GM18508 (cell line): Measurements from ENCODE around the gene AADAT.
A peak's percentile ranks its signal among the peaks of the same experiment; 100 is the strongest.
"Not testable (repeated sequence)": the region's sequence is repeated elsewhere in the genome, so short reads cannot be mapped to it uniquely, and the experiment has no call there.

Experiments
- ATAC-seq: cut with Tn5 transposase; IDR thresholded peaks from one replicate; pipeline ENCODE4 v1.9.1; 2021; ENCODE audit warnings: moderate number of reproducible peaks; ENCODE audit not compliant: insufficient read depth, unreplicated experiment

Gene AADAT

DNA sequence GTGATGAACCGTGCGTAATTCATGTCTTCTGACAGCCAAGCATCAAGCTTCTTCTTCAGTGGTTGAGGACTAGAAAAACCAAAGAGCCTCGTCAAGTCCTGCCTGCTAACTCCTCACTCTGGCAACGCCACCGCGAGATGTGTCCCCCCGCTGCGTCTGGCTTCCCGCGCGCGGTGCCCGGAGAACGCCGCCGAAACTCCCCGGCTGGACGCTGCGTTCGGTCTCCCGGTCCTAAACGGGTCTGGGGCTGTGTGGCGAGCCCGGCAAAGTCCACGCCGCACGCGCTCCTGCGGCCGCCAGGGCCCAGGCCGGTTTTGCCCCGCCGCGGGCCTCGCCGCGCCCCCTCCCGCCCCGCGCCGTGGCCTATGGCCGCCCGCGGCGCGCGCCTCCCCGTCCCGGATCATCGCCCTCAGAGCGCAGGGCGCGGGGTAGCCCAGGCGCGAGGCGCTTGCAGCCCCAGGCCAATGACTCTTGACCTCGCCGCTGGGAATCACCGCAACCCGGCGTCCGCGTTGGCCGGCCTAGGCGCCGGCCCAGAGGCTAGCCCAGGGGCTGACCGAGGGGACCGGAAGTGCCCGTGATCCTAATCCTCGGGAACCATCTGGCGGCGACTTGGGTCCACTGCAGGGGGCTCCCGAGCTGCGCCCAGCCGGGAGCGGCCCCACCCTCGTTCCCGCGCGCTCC is at the start of gene AADAT:
Gene AADAT (minus strand): TSS at position 289 of the 684 bp plus-strand sequence. CDS start 266 bp downstream, at position 23.
- ATAC-seq, result no peak

DNA sequence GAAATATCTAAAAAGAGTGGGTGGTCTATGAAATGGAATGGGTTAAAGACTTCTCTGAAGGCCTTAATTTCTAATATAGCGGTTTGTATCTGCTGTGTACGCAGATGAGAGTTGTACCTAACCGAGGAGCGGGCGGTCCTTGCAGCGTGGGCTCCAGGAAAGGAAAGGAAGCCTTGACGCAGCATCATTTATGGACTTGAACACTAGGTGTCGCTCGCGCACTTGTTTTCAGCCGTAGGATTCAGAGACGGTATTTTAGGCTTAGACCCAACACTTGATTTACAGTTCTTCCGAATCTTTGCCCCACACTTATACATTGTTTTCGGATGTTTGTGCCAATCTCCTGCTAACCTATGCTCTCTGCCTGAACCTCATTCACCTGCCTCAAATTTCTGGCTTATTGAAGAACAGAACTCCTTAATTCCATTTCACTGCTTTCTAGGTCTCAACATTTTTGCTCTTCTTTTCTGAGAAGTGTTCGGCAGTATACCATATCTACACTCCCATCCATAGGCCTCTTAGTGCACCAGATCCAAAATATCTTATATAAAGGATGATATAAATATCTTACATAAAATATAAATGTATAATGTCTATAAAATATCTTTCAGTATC is 48.9 kb upstream of the AADAT start:
- peak; percentile 93 for ATAC-seq

DNA sequence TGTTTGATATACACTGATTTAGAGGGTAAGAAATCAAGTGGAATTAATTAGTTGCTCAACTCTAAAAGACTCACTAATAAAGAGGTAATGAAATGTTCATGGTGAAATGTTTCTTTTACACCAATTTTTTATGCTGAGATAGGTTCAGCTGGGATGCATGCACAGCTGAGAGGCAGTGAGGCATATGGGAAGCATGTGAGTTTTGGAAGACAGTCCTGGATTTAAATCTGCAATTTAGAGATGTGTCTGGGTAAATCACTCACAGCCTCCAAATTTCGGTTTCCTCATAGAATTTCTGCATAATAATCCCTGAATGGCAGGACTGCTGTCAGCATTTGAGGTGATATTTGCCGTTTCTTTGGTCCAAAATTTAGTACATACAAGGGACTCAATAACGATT is 48.2 kb upstream of the AADAT start:
- no peak for ATAC-seq

DNA sequence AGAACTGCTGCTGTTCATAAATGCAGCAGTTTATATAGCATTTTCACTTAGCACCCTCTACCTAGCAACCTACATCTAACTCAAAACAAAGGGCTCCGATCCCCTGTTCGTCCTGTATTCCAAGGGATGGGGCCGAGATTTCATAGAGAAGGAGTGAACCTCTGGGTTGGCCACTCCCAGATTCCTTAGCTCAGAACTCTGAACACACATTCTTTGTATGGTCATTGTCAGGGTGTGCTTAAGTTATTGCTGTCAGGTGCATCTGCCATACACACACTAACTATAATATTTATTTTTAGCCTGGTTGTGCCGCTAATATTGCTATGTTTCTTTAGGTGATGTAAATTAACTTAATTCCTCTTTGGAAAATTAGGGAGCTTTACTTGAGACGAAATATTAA is 47.7 kb upstream of the AADAT start:
- no peak for ATAC-seq

DNA sequence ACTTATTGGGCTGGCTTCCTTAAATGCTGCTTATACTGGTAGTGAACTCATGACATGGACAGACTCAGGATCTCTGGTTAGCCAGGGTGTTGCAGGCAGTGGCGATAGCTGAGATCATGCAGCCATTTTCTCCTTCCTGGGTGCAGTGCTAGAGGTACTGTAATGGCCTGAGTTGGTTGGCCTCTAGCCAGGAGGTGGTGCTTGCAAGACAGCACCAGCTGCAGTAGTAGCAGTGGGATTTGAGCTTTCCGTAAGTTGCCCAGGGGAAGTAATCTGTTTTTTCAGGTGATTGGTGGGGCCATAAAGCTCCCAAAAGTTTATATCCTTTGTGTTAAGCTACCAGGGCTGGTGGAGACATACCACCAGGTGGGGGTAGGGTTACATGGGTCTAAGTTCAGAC is 45.1 kb upstream of the AADAT start:
- no peak for ATAC-seq

DNA sequence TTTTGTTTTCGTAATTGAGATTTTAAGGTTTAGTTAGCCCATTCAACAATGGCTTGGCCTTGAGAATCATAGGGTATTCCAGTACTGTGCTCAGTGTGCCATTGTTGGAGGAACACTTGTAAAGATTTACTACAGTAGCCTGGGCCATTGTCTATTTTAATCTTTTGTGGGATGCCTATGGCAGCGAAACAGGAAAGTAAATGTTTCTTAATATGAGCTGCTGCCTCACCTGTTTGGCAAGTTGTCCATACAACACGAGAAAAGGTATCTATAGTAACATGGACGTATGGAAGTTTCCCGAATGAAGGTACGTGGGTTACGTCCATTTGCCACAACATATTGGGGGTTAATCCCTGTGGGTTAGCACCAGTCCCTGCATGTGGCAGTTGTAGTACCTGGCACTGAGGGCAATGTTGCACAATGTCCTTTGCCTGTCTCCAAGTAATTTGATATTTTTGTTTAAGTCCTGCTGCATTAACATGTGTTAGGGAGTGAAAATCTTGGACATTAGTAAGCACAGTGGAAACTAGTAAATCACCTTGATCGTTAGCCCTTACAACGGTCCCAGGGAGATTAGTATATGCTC is 38.6 kb upstream of the AADAT start:
- no peak for ATAC-seq

DNA sequence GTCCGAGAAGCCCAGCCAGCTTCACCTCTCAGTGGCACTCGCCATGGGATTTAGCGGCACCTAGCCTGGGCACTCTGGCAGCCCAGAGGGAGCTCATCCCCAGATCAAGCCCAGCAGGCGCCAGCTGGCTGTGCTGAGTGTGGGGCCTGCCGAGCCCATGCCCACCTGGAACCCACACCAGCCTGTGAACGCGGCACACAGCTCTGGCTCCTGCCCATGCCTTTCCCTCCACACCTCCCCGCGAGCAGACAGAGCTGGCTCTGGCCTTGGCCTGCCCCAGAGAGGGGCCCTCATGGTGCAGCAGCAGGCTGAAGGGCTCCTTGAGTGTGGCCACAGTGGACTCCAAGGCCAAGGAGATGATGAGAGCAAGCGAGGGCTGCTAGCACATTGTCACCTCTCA is 38.0 kb upstream of the AADAT start:
- no peak for ATAC-seq

DNA sequence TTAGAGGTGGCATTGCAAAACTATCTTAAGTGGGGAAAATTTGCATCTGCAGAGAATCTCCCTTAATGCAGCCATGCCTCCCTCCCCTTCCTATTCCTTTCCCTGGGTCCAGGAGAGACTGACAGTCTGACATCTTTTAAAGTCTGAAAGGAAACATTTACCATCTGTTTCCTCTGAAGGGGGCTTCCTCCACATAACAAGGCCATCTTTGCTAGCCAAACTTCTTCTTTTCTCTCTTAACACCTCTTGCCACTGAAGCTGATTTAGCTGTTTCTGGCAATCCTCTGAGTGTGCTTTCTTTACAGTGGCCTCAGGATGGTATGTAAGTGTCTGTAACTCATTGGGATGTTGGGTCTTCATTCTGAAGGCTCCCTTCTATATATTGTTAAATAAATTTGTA is 34.6 kb upstream of the AADAT start:
- no peak for ATAC-seq

DNA sequence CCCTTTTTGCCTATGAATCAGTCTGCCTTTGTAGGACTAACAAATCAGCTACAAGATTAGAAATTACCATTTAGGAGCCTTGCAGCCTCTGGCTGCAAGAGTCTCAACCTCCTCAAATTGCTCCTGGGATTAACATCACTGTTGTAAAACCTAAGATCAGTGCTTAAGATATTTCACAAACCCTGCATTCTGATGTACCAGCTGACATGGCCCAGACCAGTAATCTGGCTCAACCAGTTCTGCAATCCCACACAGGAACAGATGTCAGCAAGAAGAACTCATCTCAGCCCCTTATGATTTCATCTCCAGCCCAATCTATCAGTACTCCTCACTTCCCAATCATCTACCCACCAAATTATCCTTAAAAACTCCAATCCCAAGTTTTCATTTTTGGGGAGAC is 32.5 kb upstream of the AADAT start:
- ATAC-seq, result no peak

DNA sequence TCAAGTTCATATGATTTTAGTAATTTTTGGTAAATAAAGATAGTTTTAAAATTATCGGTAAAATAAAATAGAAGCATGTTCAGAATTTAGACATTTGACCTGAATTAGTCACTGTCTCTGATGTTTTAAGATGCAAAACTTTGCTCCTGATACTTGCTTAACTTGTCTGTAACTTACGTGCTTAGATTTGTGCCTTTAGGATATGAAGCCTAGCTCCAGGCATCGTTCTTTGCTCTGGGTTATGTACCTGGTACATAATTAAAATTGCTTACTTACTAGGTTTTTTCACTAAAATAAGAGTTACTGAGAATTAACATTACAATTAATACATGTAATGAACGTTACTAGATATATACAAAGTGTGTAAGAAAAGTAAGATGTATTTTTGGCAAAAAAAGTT is 24.9 kb upstream of the AADAT start:
- ATAC-seq, result no peak

DNA sequence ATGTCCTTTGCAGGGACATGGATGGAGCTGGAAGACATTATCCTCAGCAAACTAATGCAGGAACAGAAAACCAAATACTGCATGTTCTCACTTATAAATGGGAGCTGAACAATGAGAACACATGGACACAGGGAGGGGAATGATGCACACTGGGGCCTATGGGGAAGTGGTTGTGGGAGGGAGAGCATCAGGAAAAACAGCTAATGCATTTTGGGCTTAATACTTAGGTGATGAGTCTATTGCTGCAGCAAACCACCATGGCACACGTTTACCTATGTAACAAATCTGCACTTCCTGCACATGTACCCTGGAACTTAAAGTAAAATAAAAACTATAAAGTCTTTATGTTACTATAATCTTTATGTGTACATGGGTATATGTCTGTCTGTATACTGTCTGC is 24.4 kb upstream of the AADAT start:
- not testable (repeated sequence) for ATAC-seq

DNA sequence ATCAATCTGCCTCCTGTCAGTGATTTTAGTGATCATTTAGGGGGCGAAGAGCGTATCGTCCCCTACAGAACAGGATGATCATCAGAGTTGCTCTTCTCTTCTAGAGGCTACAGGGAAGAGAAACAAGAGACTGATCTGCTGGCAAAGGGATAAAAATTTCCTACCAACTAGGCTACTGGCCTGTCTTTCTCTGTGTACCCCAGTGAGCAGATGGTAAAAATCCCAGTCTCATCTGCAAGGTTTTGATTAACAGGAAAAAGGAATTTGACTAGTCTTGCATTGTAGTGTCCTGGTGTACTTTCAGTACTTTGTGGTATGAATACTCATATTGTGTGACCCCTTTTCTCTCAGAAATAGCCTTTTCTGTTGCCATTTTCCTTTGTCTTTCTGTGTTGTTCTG is 21.8 kb upstream of the AADAT start:
- no peak for ATAC-seq

DNA sequence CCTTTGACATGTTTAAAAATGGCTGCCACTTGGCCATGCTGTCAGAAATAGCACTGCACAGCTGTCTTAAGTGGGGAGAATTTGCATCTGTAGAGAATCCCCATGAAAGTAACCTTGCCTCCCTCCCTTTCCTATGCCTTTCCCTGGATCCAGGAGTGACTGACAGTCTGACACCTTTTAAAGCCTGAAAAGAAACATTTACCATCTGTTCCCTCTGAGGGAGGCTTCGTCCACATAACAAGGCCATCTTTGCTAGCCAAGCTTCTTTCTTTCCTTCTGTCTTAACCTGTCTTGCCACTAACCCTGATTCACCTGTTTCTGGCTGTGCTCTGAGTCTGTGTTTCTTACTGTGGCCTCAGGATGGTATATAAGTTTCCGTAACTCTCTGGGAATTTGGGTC is 21.3 kb upstream of the AADAT start:
- ATAC-seq, result no peak

DNA sequence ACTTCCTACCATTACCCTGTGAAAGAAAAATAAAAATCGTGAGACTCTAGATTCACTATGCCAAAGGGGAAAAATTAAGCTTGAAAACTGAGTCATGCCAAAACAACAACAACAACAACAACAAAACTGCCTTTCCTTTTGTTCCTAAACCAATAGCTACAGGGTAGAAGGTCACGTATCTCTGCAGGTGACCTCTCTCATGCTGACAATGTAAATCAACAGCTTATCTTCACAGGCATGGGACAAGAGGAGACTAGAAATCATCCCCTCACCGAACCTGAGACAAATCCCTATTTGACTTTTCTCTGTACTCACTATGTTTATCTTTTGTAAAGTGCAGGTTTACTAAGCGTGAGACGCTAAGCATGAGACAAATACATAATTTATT is 20.5 kb upstream of the AADAT start:
- ATAC-seq, result no peak

DNA sequence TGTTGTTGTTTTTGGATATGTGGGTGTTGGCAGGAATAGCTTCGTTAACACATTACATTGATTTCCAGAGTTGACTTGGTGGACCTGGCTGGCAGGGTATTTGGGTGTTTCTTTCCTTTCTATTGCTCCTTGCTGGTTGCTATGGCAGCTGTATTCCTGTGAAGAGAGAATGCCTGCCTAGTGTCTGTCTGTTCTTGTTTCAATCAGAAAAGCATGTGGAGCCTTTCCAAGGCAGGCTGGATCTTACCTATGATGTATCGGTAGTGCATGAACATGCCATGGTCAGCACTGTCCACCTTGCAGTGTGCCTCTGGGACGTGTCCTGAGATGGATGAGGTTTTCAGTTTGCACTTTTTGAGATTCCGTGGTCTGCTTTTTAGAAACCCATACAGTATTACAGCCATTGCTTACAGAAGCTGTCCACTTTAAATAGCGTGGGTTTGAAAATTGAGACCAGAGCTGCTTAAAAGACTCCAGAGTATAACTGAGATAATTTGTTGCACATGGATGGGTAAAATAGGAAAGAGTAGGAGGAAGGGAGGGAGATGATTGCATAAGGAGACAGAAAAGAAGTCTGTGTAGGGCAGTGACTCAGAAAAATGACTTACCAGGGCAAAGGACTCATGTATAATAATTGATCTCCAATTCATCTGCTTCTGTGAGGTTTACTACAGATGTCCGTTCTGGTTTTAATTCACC is 20.0 kb upstream of the AADAT start:
- no peak for ATAC-seq

DNA sequence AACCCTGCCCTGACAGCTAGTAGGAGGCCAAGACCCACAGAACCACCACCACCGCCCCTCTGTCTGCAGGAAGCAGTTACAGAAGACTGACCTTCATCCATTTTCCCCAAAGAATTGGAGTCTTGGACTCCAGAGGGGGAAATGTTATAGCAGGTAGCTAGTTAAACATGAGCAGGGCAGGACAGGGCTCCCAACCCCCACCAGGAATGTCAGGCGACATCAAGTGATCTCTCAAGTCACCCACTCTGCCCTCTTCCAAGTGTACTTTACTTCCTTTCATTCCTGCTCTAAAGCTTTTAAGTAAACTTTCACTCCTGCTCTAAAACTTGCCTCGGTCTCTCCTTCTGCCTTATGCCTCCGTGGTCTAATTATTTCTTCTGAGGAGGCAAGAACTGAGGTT is 17.1 kb upstream of the AADAT start:
- no peak for ATAC-seq

DNA sequence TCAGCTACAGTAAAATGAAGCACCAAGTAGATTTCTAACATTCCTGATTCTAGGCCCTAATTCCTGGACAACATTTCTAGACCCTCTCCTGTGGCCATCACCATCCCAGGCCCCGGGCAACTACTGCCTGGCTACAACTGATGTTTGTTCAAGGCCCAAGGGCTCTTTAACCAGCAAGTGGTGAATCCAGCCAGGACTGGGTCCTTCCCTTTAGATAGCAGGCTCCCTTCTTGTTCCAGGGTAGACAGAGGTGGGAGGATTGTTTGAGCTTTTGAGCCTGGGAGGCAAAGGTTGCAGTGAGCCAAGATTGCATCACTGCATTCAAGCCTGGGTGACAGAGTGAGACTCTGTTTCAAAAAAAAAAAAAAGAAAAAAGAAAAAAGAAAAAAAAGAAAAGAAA is 12.7 kb upstream of the AADAT start:
- ATAC-seq, result no peak

DNA sequence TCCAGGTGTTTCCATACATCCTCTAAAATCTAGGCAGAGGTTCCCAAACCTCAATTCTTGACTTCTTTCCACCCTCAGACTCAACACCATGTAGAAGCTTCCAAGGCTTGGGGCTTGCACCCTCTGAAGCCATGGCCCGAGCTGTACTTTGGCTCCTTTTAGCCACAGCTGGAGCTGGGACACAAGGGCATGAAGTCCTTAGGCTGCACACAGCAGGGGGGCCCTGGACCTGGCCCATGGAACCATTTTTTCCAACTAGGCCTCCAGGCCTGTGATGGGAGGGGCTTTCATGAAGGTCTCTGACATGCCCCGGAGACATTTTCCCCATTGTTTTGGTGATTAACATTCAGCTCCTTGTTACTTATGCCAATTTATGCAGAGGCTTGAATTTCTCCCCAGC is 8.4 kb upstream of the AADAT start:
- ATAC-seq, result not testable (repeated sequence)

DNA sequence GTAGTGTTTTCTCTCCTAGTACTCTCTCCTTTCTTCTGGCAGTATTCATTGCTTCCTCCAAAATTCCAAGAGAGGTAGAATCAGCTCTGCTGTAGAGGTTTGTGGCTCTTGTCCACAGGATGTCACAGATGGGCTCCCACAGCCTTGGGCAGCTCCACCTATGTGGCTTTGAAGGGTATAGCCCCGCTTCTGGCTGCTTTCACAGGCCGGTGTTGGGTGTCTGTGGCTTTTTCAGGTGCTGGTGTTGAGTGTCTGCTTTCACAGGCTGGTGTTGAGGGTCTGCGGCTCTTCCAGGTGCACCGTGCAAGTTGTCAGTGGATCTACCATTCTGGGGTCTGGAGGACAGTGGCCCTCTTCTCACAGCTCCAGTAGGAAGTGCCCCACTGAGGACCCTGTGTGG is 7.9 kb upstream of the AADAT start:
- no peak for ATAC-seq

DNA sequence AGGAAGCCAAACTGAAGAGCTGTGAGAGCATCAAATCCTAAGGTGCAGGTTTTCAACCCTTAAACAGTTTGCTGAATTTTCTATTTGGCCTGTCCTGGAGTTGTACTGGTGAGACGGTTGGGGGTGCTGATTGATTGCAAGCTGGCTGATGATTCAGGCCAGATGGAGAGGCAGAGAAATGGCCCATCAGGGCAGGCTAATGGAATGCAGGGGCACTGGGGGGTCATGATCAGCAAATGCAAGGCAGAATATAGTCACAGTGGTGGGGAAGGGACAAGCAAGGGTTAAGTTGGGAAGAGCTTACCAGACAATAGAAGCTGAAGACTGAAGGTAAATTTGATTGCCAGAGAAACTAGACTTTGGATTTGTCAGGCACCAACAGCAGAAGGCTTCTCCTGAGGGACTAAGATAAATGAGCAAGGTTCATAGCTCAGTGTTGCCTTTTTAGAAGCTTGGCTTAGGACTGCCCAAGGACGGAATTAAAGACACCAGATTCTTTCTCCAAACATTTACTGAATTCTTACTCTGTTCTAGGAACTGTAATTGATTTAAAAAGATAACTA is 4.3 kb upstream of the AADAT start:
- no peak for ATAC-seq

DNA sequence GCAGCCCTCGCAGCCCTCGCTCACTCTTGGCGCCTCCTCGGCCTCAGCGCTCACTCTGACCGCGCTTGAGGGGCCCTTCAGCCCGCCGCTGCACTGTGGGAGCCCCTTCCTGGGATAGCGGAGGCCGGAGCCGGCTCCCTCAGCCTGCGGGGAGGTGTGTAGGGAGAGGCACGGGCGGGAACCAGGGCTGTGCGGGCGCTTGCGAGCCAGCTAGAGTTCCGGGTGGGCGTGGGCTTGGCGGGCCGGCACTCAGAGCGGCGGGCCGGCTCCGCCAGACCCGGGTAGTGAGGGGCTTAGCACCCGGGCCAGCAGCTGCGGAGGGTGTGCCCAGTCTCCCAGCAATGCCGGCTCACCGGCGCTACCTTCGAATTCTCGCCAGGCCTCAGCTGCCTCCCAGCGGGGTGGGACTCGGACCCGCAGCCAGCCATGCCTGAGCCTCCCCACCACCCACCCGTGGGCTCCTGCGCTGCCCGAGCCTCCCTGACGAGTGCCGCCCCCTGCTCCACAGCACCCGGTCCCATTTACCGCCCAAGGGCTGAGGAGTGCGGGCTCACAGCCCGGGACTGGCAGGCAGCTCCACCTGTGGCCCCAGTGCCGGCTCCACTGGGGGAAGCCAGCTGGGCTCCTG is 1.4 kb upstream of the AADAT start:
- no peak for ATAC-seq
